HL-60 (cell line): Measurements from ENCODE around the gene ZFAND2B.

Source experiments
- GABPA ChIP-seq: IDR thresholded peaks from 2 replicates; pipeline ENCODE4 v1.6.1; 2012; ENCODE audit warnings: low read depth
- POLR2AphosphoS5 ChIP-seq: IDR thresholded peaks from 2 replicates; pipeline ENCODE4 v1.6.1; 2012; ENCODE audit warnings: low read depth
- REST ChIP-seq: IDR thresholded peaks from 2 replicates; pipeline ENCODE4 v1.6.1; 2012; ENCODE audit warnings: low read depth; ENCODE audit not compliant: insufficient replicate concordance
- SPI1 ChIP-seq: IDR thresholded peaks from 2 replicates; pipeline ENCODE4 v1.6.1; 2012; ENCODE audit warnings: low read depth, mild to moderate bottlenecking, borderline replicate concordance
- TF ChIP-seq, protein P1 (sequence below): IDR thresholded peaks from one replicate; pipeline ENCODE4 v1.5.1; 2011; ENCODE audit warnings: low read length, control low read depth, inconsistent platforms; ENCODE audit not compliant: insufficient read depth

GRCh38 chr2:219253753-219254589 lies 47.4 kb downstream of the ZFAND2B start, which contains the start of gene TUBA4A:
- TF ChIP-seq GABPA: no peak
- TF ChIP-seq, protein P1, sequence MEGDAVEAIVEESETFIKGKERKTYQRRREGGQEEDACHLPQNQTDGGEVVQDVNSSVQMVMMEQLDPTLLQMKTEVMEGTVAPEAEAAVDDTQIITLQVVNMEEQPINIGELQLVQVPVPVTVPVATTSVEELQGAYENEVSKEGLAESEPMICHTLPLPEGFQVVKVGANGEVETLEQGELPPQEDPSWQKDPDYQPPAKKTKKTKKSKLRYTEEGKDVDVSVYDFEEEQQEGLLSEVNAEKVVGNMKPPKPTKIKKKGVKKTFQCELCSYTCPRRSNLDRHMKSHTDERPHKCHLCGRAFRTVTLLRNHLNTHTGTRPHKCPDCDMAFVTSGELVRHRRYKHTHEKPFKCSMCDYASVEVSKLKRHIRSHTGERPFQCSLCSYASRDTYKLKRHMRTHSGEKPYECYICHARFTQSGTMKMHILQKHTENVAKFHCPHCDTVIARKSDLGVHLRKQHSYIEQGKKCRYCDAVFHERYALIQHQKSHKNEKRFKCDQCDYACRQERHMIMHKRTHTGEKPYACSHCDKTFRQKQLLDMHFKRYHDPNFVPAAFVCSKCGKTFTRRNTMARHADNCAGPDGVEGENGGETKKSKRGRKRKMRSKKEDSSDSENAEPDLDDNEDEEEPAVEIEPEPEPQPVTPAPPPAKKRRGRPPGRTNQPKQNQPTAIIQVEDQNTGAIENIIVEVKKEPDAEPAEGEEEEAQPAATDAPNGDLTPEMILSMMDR: no peak
- TF ChIP-seq POLR2AphosphoS5: peak; percentile 89
- TF ChIP-seq REST: peak; percentile 30
- no peak for TF ChIP-seq SPI1
